Stimulated activated CD4-positive, alpha-beta T cell treated with anti-CD3 and anti-CD28 coated beads, TNF-alpha, amount 100 ng/mL, for 1 hour (primary cell): ENCODE results near the gene GRM2.

Experiments
- DNase-seq, 3 donors: peaks; one replicate each; pipeline ENCODE4 v3.0.0-alpha.2; 2020; ENCODE audit warnings: low read depth in 3 of 3, low spot score in 1 of 3

GRM2 gene

DNA sequence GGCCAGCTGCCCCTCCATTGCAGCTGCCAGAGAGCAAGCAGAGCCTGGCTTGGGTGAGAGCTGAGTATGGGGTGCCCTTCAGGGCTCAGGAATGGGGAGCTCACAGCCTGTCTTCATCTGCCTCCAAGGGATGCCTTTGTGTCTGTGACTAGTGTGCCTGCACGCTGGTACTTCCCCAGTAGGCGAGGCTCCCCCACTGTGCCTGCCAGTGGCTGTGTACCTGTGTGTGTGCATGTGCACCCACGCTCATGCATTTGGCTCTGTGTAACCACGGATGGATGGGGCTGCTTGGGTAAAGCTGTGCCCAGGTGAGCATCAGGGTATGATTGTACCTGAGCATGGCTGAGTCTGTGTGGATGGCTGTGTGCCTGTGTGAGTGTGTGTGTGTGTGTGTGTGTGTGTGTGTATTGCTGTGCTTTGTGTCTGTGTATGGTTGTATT lies 2.3 kb upstream of the GRM2 start:
- DNase-seq: no peak

- no peak for DNase-seq
Observed at GRCh38 chr3:51705276-51706020, 1.4 kb upstream of the GRM2 start.

GRCh38 chr3:51706021-51706485 lies 815 bp upstream of the GRM2 start:
- DNase-seq: no peak

GRCh38 chr3:51708216-51708845 lies 1.5 kb downstream of the GRM2 start:
- no peak for DNase-seq

- DNase-seq: no peak
Observed at GRCh38 chr3:51709004-51709420, 2.1 kb downstream of the GRM2 start.

GRCh38 chr3:51709675-51710074 lies 2.8 kb downstream of the GRM2 start:
- no peak for DNase-seq

DNA sequence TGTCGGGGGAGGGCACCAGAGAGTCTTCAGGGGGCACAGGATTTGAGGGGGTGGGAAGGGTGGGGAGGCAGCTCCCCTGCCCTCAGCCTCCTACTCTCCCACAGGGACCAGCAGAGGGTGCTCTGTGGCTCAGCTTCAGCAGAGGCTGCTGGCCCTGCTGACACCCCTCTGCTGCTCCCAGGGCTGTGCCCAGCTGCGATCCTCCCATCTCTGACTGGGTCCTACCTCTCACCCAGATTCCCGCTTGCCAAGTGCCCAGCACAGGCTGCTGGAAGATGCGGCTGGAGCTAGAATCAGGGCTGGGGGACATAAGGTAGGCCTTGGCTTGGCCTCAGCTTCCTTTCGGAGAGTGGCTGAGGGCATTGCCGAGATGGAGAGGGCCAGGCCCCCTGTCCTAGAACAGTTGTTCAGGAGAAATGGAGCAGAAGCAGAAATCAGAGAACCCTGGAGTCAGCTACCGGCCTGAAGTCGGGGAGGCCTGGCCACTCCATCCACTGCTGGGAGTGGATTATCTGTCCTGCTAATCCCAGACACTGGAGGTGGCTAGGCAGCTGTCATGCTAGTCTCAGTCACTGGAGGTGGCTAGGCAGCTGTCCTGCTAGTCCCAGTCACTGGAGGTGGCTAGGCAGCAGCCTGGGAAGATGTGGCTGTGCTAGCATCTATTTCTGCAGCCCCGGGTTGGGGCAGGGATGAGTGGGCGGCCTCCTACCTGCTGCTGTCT lies 3.9 kb downstream of the GRM2 start:
- no peak for DNase-seq

DNA sequence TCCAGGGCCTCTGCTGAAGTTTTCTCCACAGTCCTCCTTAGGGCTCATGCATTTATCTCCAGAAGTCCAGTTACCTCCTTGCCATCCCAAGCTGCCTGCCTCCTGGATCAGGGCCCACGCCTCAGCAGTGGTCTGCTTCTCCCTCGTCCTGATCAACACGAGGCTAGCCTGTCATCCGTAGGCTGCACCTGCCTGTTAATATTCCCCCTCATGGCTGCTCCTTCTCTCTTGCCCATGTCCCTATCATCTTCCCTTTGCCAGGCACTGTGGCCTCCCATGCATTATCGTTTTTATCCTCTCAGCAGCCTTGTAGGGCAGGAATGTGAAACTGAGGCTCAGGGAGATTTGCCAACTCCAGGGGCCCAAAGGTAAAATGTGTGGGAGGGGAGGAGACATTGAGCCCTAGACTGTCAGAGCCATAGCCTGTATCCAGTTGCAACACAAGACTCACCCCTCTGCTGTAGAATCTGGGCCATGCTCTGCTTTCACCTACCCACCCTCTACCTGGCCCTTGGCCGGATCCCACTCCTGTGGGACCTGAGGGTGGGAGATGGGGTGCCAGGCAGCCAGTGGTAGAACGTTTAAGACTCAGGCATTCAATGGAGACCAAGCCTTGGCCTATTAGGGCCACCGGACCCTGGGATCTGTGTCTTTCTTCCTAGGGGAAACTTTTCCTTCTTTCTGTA lies 4.6 kb downstream of the GRM2 start:
- DNase-seq: no peak

GRCh38 chr3:51712038-51712420 lies 5.2 kb downstream of the GRM2 start:
- DNase-seq: no peak

DNA sequence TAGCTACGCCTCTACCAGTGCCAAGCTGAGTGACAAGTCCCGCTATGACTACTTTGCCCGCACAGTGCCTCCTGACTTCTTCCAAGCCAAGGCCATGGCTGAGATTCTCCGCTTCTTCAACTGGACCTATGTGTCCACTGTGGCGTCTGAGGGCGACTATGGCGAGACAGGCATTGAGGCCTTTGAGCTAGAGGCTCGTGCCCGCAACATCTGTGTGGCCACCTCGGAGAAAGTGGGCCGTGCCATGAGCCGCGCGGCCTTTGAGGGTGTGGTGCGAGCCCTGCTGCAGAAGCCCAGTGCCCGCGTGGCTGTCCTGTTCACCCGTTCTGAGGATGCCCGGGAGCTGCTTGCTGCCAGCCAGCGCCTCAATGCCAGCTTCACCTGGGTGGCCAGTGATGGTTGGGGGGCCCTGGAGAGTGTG lies 5.7 kb downstream of the GRM2 start:
- DNase-seq: no peak

GRCh38 chr3:51712963-51713362 lies 6.1 kb downstream of the GRM2 start:
- no peak for DNase-seq

- DNase-seq: no peak
Observed at GRCh38 chr3:51715231-51715976, 8.5 kb downstream of the GRM2 start.

DNA sequence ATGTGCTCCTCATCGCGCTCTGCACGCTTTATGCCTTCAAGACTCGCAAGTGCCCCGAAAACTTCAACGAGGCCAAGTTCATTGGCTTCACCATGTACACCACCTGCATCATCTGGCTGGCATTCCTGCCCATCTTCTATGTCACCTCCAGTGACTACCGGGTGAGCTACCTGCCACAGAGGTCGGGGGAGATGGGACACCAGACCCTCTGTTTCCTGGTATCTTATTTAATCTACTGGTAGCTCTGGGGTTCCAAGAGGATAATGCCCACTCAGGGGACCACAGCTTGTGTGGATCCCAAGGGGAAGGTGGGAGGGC lies 9.1 kb downstream of the GRM2 start:
- no peak for DNase-seq

- no peak for DNase-seq
Observed at GRCh38 chr3:51716805-51717204, 9.9 kb downstream of the GRM2 start.

GRCh38 chr3:51717446-51717845 lies 10.6 kb downstream of the GRM2 start:
- no peak for DNase-seq

DNA sequence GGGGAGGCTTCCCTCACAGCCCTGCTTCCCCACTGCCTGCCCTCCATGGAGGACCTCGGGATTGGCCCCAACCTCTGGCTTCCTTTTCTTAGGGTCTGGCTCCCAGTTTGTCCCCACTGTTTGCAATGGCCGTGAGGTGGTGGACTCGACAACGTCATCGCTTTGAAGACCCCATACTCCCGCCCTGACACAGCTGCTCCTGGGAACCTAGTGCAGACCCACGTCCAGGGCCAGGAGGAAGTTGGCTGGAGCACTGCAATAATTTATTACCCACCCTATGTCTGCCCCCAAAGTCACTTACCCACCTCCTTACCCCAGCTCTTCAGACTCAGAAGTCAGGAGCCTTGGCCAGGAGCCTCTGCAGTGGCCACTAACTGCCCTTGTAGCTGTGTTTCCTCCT lies 11.1 kb downstream of the GRM2 start:
- DNase-seq: no peak

GRCh38 chr3:51718547-51719409 lies 11.9 kb downstream of the GRM2 start:
- peak in 1 of 3 donors; percentile 18 for DNase-seq

DNA sequence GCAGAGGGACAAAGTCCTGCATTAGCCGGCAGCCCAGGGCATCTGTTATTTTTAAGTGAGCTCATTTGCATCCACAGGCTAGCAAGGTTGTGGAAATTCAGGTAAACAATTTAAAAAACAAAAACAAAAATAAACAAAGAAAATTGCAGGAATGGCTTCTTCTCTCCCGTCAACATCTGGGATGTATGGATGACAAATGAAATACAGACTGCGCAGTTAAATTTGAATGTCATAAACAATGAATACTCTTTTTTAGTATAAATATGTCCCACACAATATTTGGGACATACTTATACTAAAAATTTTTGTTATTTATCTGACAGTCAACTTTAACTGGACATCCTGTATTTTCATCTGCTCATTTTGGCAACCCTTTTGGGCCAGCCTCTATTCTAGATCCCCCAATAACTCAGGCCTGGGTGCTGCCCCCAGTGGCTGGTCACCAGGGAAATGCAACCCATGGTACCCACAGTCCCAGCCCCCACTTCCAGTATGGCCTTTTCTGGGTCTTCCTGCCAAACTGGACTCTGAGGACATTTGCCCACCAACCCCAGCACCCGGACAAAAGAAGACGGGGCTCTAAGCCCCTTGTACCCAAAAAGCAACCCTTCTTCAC lies 12.7 kb downstream of the GRM2 start:
- DNase-seq: no peak

- no peak for DNase-seq
Observed at GRCh38 chr3:51720292-51721061, 13.6 kb downstream of the GRM2 start.
